OCI-LY7 (cell line): ENCODE measurements around the gene STXBP6. TPM values are rescaled to one million over a fixed set of nuclear protein-coding genes. Genes with fewer than 3 reads are reported as not detected.

ENCODE experiments used
- BruUV-seq: library from RNA; stranded (reverse); fragments of 400-500 nt; replicated peaks from 2 replicates; lab custom pipeline; 2021; lab: Mats Ljungman, UMichigan
- CTCF ChIA-PET: fragments of 300-600 bp; sonication (Branson Sonifier 250); formaldehyde crosslinking; loops from one replicate; lab custom pipeline; 2022; ENCODE audit warnings: antibody characterized with exemption; ENCODE audit not compliant: unreplicated experiment; lab: Charles Lee
- POLR2A ChIA-PET: fragments of 300-600 bp; sonication (Branson Sonifier 250); formaldehyde crosslinking; loops from one replicate; lab custom pipeline; 2022; ENCODE audit warnings: antibody characterized with exemption; lab: Charles Lee
- DNase-seq: peaks from one replicate; pipeline ENCODE4 v3.0.0-alpha.2; 2015; ENCODE audit warnings: low spot score
- H2AFZ ChIP-seq: fragments of 200-600 bp; sonication (generic), shearing (Covaris generic); 2 replicates; pipeline ENCODE4 v1.6.1; 2014; ENCODE audit warnings: mild to moderate bottlenecking, antibody characterized with exemption, low read length, moderate library complexity
- H3K27ac ChIP-seq: fragments of 200-600 bp; sonication (generic); 2 replicates; pipeline ENCODE4 v1.5.1; 2014; ENCODE audit warnings: mixed run types, low read depth, mild to moderate bottlenecking, moderate library complexity, low read length, inconsistent platforms; ENCODE audit not compliant: poor library complexity, severe bottlenecking
- H3K36me3 ChIP-seq: fragments of 200-600 bp; sonication (generic); 2 replicates; pipeline ENCODE4 v1.6.1; 2014; ENCODE audit warnings: mild to moderate bottlenecking, antibody characterized with exemption, low read length, moderate library complexity, mixed read lengths; ENCODE audit not compliant: insufficient read depth
- H3K4me1 ChIP-seq: fragments of 200-600 bp; sonication (generic); 2 replicates; pipeline ENCODE4 v1.5.1; 2014; ENCODE audit warnings: mild to moderate bottlenecking, low read length; ENCODE audit not compliant: insufficient read depth, poor library complexity, severe bottlenecking
- H3K4me2 ChIP-seq: fragments of 200-600 bp; sonication (generic); 2 replicates; pipeline ENCODE4 v1.6.1; 2014; ENCODE audit warnings: mild to moderate bottlenecking, low read length
- H3K4me3 ChIP-seq: fragments of 200-600 bp; sonication (generic); 2 replicates; pipeline ENCODE4 v1.5.1; 2014; ENCODE audit warnings: mild to moderate bottlenecking, low read depth, low read length; ENCODE audit not compliant: poor library complexity, severe bottlenecking
- H3K79me2 ChIP-seq: fragments of 200-600 bp; sonication (generic); 2 replicates; pipeline ENCODE4 v1.6.1; 2016; ENCODE audit warnings: low read depth, mild to moderate bottlenecking, low read length, moderate library complexity, mixed read lengths; ENCODE audit not compliant: insufficient read depth
- H3K9me2 ChIP-seq: fragments of 200-600 bp; sonication (generic); 2 replicates; pipeline ENCODE4 v1.6.1; 2016; ENCODE audit warnings: mild to moderate bottlenecking, low read length, mixed read lengths; ENCODE audit not compliant: insufficient read depth
- H3K9me3 ChIP-seq: fragments of 200-600 bp; sonication (generic); 2 replicates; pipeline ENCODE4 v1.6.1; 2014; ENCODE audit warnings: mild to moderate bottlenecking, mixed run types, low read length, mixed read lengths
- H4K20me1 ChIP-seq: fragments of 200-600 bp; sonication (generic); 2 replicates; pipeline ENCODE4 v1.6.1; 2014; ENCODE audit warnings: mild to moderate bottlenecking, antibody characterized with exemption, low read length, moderate library complexity, mixed read lengths; ENCODE audit not compliant: insufficient read depth
- EZH2phosphoT487 ChIP-seq: fragments of 200-600 bp; sonication (generic); IDR thresholded peaks from 2 replicates; pipeline ENCODE4 v1.6.1; 2018; ENCODE audit warnings: low read depth, borderline replicate concordance, mild to moderate bottlenecking, mixed run types, antibody characterized with exemption, low read length, moderate library complexity, mixed read lengths
- intact Hi-C: fragments of 100-400 bp; cut with micrococcal nuclease; formaldehyde crosslinking; loops from one replicate; pipeline ENCODE4 v1.10.0; 2022; ENCODE audit not compliant: unreplicated experiment
- total RNA-seq, 2 experiments: library from RNA; depleted of rRNA in 1 of 2; stranded (reverse); fragments of >200 nt in 1 of 2; shearing (Covaris generic) in 1 of 2; gene quantifications; 2 replicates each; pipeline ENCODE4 v1.2.3, GENCODE V29; 2014 to 2022
- TF ChIP-seq, protein P1 (sequence below): fragments of 200-600 bp; sonication (generic); conservative IDR thresholded peaks from 2 replicates; pipeline ENCODE4 v1.5.1; 2014; ENCODE audit warnings: mild to moderate bottlenecking, antibody characterized with exemption, low read length, moderate library complexity, mixed read lengths

The STXBP6 gene
- total RNA-seq, 2 experiments from 2014 or later: 0.48 TPM; not detected in 1

DNA sequence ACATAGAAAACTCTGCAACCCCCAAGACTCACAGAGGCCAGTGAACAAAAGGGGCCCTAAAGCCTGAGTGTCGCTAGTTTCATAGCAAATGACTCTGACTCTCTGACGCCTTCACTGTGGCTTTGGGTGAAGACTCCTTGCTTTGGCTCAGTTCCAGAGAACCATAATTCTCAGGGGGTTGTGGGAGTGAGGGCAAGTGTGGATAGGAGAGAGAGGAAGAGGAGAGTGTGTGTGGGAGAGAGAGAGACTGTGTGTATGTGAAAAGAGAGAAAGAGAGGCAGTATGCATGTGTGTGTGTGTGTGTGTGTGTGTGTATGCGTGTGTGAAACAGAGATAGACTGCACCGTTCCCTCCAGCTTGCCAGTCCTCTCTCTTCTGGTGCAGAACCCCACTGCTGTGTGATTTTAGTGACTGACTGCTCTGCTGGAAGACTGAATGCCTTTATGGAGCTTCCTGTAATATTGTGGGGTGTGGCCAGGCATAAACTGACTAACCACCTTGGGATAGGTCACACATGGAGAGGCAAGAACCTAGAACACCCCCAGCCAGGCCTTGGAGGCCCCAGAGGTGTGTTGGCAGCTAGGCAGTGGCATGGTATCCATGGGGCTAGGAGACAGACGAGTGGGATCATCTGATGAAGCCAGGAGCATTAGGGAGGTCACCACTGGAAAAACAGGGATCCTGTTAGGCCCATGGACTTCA, 45.9 kb upstream of the STXBP6 start:
- Histone ChIP-seq H3K4me2 (no peak overlapping the region), H3K79me2 (no peaks in the 10 kb centered on the region), H3K36me3 (no peaks in the 10 kb centered on the region), H3K4me3 (no peak overlapping the region), H3K9me3 (no peaks in the 10 kb centered on the region), H3K4me1 (no peaks in the 10 kb centered on the region), H2AFZ (no peak overlapping the region), H4K20me1 (no peaks in the 10 kb centered on the region), H3K27ac (no peak overlapping the region), H3K9me2 (no peaks in the 10 kb centered on the region)
- TF ChIP-seq EZH2phosphoT487: no peak
- TF ChIP-seq, protein P1, sequence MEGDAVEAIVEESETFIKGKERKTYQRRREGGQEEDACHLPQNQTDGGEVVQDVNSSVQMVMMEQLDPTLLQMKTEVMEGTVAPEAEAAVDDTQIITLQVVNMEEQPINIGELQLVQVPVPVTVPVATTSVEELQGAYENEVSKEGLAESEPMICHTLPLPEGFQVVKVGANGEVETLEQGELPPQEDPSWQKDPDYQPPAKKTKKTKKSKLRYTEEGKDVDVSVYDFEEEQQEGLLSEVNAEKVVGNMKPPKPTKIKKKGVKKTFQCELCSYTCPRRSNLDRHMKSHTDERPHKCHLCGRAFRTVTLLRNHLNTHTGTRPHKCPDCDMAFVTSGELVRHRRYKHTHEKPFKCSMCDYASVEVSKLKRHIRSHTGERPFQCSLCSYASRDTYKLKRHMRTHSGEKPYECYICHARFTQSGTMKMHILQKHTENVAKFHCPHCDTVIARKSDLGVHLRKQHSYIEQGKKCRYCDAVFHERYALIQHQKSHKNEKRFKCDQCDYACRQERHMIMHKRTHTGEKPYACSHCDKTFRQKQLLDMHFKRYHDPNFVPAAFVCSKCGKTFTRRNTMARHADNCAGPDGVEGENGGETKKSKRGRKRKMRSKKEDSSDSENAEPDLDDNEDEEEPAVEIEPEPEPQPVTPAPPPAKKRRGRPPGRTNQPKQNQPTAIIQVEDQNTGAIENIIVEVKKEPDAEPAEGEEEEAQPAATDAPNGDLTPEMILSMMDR: no peak
- CTCF ChIA-PET: no interaction called here
- DNase-seq: no peak
- intact Hi-C loops: no loop called here
- POLR2A ChIA-PET: no interaction called here
- no TSS peak for BruUV-seq

DNA sequence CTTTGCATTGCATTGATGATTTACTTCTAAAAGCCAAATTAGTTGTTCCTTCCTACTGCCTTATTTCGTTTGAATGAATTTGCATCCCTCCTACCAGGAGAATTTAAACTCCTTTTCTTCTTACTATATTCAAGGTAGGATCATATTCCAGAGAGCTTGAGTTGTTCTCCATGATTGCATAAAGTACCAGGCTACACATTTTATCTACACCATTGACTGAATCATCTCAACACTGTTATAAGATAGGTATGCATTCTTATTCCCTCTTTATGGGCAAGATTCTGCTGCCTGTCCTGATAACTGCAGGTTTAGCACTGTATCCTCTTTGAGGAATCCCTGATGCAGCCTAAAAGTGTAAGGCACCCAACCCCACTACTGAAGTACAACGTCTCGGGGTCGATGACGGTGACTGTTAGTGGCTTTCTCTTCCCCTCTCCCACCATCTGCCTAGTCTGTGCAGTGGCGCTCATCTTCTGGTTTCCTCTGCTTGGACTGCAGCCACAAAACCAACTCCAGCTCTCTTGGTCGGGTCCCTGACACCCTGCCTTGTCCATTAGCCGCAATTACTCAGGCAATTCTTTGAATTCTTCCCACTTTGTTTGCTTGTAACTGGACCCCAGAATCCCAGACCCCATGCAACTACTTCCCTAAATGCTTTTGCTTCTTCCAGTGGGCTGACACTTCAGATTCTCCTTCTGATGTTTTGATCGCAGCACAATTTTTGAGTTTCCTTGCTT, 44.4 kb upstream of the STXBP6 start:
- intact Hi-C loops: no loop called here
- Histone ChIP-seq H3K79me2 (no peaks in the 10 kb centered on the region), H3K4me1 (no peaks in the 10 kb centered on the region), H3K9me3 (no peaks in the 10 kb centered on the region), H3K36me3 (no peaks in the 10 kb centered on the region), H2AFZ (no peak overlapping the region), H4K20me1 (no peaks in the 10 kb centered on the region), H3K9me2 (no peaks in the 10 kb centered on the region), H3K4me3 (no peak overlapping the region), H3K27ac (no peak overlapping the region), H3K4me2 (no peak overlapping the region)
- ChIA-PET CTCF (no interaction called here), POLR2A (no interaction called here)
- BruUV-seq: no TSS peak
- no peak for TF ChIP-seq EZH2phosphoT487
- TF ChIP-seq, protein P1: no peak
- no peak for DNase-seq

DNA sequence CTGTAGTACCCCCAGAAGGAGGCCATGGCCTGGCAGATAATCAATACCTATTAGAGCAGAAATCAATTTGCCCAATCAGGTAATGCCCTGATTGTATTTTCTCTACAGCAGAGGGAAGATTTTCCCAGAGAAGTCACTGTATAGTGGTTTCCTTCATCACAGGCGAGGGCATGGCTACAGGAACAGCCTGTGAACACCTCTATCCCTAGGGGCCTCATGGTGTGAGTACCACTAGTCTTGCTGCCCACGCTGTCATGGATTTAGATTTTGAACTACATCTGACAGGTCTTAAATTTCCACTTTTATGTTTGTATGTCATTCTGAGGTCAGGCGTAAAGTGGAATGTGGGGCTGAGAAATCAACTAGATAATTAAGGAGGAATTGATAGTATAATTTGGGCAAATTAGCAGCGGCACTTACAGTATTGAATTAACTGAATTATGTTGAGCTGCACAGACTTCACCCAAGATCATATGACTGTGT, 42.4 kb upstream of the STXBP6 start:
- ChIA-PET POLR2A (interaction anchor here (1.0 kb wide), 1 partner anchor 9 kb away, joined by 3 read pairs; no protein-coding TSS in a partner anchor), CTCF (no interaction called here)
- H3K36me3 ChIP-seq: no peaks in the 10 kb centered on the region
- no peak for DNase-seq
- no peak overlapping the region for H2AFZ ChIP-seq
- H4K20me1 ChIP-seq: no peaks in the 10 kb centered on the region
- no peak overlapping the region for H3K4me3 ChIP-seq
- TF ChIP-seq EZH2phosphoT487: no peak
- TF ChIP-seq, protein P1: no peak
- no peaks in the 10 kb centered on the region for H3K79me2 ChIP-seq
- intact Hi-C loops: no loop called here
- no peak overlapping the region for H3K27ac ChIP-seq
- no peak overlapping the region for H3K4me2 ChIP-seq
- BruUV-seq: no TSS peak
- H3K9me2 ChIP-seq: no peaks in the 10 kb centered on the region
- H3K9me3 ChIP-seq: no peaks in the 10 kb centered on the region
- no peaks in the 10 kb centered on the region for H3K4me1 ChIP-seq
